Mesothelial cell of epicardium (in vitro differentiated cells): Measurements from ENCODE around the gene PTPRG. TPM values are rescaled to one million over a fixed set of nuclear protein-coding genes. Genes with fewer than 3 reads are reported as not detected.

Source experiments
- DNase-seq, 2 experiments: peaks; one replicate each; pipeline ENCODE4 v3.0.0; 2021; ENCODE audit warnings: low spot score in 2 of 2; ENCODE audit not compliant: unreplicated experiment in 2 of 2
- H3K27ac Mint-ChIP-seq: 2 replicates; pipeline ENCODE4 v1.8.0; 2021; ENCODE audit warnings: mixed read lengths
- H3K27me3 Mint-ChIP-seq: 2 replicates; pipeline ENCODE4 v1.8.0; 2021; ENCODE audit warnings: low read depth, mixed read lengths
- H3K36me3 Mint-ChIP-seq: 2 replicates; pipeline ENCODE4 v1.8.0; 2021; ENCODE audit warnings: mixed read lengths
- H3K4me1 Mint-ChIP-seq: 2 replicates; pipeline ENCODE4 v1.8.0; 2021; ENCODE audit warnings: mixed read lengths
- H3K4me3 Mint-ChIP-seq: 2 replicates; pipeline ENCODE4 v1.8.0; 2021; ENCODE audit warnings: mild to moderate bottlenecking, moderate library complexity, mixed read lengths
- H3K9me3 Mint-ChIP-seq: 2 replicates; pipeline ENCODE4 v1.8.0; 2021; ENCODE audit warnings: mixed read lengths
- total RNA-seq: library from RNA; stranded (reverse); gene quantifications from 3 replicates; pipeline ENCODE4 v1.2.1, GENCODE V29; 2021
- TF ChIP-seq, protein P1 (sequence below): fragments of 200-600 bp; sonication (generic); IDR thresholded peaks from one replicate; pipeline ENCODE4 v1.5.0; 2021; ENCODE audit warnings: antibody characterized with exemption; ENCODE audit not compliant: unreplicated experiment

PTPRG gene
- total RNA-seq, 1 donor from 2014 or later = 40.4 TPM

DNA sequence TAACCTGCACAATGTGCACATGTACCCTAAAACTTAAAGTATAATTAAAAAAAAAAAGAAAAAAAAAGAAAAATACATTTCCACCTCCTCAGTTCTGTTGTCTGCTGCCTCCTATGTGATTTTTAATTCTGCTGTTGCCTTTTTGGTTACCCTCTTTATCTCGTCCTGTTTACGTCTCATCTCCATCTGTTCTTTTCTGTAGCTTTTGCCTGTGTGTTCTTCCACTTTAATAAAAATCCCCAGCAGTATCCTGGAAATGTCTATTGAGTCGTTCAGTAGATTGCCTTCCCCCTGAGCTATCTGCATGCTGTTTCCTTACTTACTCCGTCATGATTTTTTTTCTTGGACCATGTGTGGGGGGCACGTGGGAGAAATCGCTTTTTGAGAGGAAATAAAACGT, 509.5 kb downstream of the PTPRG start:
- no peak for DNase-seq
- Mint-ChIP-seq H3K27me3 (no peaks in the 10 kb centered on the region), H3K4me1 (peaks cover 28% of the 10 kb centered on the region)

DNA sequence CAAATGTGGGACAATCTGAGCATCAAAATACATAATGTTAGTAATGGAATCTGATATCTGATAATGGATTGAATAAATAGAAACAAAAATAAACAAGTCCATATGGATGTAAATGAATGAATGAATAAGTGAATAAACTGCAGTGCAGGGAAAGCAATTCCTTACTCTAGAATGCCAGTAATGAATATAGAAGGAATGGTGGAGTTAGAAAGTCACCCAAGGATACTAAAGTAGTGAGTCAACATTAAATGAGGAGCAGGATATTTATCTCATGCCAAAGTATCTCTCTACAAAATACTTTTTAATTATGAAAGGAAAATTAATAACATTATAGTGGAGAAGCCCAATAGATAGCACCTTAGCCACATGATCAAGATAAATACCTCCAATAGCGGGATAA, 511.7 kb downstream of the PTPRG start:
- no peaks in the 10 kb centered on the region for H3K9me3 Mint-ChIP-seq
- TF ChIP-seq, protein P1, sequence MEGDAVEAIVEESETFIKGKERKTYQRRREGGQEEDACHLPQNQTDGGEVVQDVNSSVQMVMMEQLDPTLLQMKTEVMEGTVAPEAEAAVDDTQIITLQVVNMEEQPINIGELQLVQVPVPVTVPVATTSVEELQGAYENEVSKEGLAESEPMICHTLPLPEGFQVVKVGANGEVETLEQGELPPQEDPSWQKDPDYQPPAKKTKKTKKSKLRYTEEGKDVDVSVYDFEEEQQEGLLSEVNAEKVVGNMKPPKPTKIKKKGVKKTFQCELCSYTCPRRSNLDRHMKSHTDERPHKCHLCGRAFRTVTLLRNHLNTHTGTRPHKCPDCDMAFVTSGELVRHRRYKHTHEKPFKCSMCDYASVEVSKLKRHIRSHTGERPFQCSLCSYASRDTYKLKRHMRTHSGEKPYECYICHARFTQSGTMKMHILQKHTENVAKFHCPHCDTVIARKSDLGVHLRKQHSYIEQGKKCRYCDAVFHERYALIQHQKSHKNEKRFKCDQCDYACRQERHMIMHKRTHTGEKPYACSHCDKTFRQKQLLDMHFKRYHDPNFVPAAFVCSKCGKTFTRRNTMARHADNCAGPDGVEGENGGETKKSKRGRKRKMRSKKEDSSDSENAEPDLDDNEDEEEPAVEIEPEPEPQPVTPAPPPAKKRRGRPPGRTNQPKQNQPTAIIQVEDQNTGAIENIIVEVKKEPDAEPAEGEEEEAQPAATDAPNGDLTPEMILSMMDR = no peak
- no peak overlapping the region for H3K4me3 Mint-ChIP-seq
- no peaks in the 10 kb centered on the region for H3K36me3 Mint-ChIP-seq
- H3K4me1 Mint-ChIP-seq = peaks cover 21% of the 10 kb centered on the region
- H3K27ac Mint-ChIP-seq = no peak overlapping the region
- no peak for DNase-seq
- no peaks in the 10 kb centered on the region for H3K27me3 Mint-ChIP-seq

More for the DNA sequence above, 509.5 kb downstream of the PTPRG start:
- TF ChIP-seq, protein P1 = no peak
- no peaks in the 10 kb centered on the region for H3K36me3 Mint-ChIP-seq
- no peaks in the 10 kb centered on the region for H3K9me3 Mint-ChIP-seq
- H3K27ac Mint-ChIP-seq = no peak overlapping the region
- H3K4me3 Mint-ChIP-seq = no peak overlapping the region

DNA sequence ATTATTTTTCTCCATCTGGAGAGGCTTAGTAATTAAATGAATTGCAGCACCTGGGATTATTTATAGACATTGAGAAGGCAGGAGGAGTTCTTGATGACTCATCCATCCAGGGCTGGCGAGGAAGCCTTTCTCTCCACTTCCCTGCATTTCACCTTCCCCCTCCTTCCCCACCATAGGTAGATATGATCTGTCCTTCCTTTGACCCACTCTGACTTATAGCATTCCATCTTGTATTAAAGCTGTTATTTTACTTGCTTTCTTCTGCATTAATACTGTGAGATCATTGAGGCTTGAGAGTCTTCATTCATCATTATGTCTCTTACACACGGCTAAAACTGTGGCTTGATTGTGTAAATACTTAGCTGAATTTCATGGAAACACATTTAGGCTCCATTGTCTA, 523.2 kb downstream of the PTPRG start:
- Mint-ChIP-seq H3K27ac (peak overlapping the region; percentile 44), H3K27me3 (no peaks in the 10 kb centered on the region), H3K9me3 (no peaks in the 10 kb centered on the region), H3K36me3 (no peaks in the 10 kb centered on the region), H3K4me3 (no peak overlapping the region), H3K4me1 (peaks cover 47% of the 10 kb centered on the region)
- DNase-seq = no peak
- TF ChIP-seq, protein P1 = no peak

DNA sequence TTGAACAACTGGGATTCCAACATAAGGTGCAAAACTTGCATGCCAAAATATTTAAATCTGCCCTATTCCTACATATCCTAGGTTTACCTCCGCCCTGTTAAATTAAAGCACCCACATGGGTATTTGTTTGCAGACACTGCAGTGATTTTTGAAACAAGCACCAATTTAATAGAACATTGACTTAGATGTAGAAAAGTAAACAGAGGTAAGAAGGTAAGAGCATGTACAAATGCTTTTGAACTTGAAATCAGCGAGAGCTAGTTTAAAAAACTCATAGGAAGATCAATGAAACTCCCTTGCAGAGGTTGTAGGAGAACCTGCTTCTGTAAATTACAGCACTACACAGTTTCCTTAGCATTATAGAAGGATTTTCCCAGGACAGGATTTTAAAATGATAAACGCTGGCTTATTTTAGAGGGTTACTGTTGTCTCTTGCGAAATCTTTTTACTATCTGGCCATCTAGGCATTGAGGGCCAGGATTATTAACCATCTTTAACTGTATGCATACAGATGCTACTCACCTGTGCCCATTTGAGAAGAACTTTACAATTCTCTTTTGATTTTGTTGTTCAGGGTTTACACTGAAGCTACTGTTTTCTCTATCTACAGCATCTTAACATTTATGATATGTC, 527.2 kb downstream of the PTPRG start:
- Mint-ChIP-seq H3K4me3 (no peak overlapping the region), H3K36me3 (no peaks in the 10 kb centered on the region), H3K27me3 (no peaks in the 10 kb centered on the region), H3K9me3 (no peaks in the 10 kb centered on the region), H3K27ac (no peak overlapping the region), H3K4me1 (peaks cover 45% of the 10 kb centered on the region)
- TF ChIP-seq, protein P1 = no peak
- no peak for DNase-seq

DNA sequence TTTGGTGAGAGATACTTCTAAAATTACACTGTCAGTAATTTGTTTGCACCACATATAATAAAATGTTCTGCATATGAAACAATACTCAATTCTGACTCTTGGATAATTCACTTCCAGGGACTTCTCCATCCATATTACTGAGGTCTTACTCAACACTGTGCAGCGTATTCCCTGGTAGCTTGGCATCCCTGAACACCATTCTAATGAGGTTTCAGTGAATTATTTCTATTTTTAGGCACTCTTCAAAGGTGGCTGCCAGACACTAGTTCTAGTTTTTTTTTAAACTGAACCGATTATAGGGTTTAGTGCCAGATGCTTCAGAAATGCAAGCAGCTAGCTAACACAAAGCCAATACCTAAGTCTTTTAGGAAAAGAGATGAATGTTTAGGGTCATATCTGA, 528.7 kb downstream of the PTPRG start:
- no peaks in the 10 kb centered on the region for H3K36me3 Mint-ChIP-seq
- H3K4me3 Mint-ChIP-seq = no peak overlapping the region
- H3K27ac Mint-ChIP-seq = no peak overlapping the region
- TF ChIP-seq, protein P1 = no peak
- H3K4me1 Mint-ChIP-seq = peaks cover 34% of the 10 kb centered on the region
- no peaks in the 10 kb centered on the region for H3K27me3 Mint-ChIP-seq
- no peak for DNase-seq
- H3K9me3 Mint-ChIP-seq = no peaks in the 10 kb centered on the region

DNA sequence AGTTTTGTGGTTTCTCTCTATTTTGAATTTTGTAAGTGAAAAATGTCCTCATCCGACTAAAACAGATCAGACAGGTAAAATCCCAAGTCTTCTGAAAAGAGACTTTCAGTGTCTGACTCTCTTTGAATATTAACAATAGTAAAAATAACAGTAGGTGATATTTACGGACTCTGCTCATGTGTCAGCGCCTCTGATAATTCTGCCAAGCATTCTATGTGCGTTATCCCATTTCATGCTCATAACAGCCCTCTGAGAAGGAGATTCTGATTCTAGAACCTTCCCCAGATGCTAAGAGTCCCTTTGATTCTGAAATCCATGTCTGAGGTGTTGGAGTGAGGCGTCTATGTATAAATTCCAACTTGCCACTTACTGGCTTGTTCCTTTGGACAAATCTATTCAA, 529.1 kb downstream of the PTPRG start:
- Mint-ChIP-seq H3K4me3 (no peak overlapping the region), H3K27ac (no peak overlapping the region), H3K9me3 (no peaks in the 10 kb centered on the region), H3K4me1 (peaks cover 30% of the 10 kb centered on the region), H3K36me3 (no peaks in the 10 kb centered on the region), H3K27me3 (no peaks in the 10 kb centered on the region)
- no peak for DNase-seq
- TF ChIP-seq, protein P1 = no peak
